Frontal cortex (tissue), 1 donor: Measurements from ENCODE around the gene TRIM77. TPM values are rescaled to one million over a fixed set of nuclear protein-coding genes. Genes with fewer than 3 reads are reported as not detected.

Experiments used
- small RNA-seq: library from RNA; depleted of rRNA; stranded (forward); fragments of <200 nt; gene quantifications from one replicate; pipeline ENCODE3, GENCODE V24; 2014
- total RNA-seq: library from RNA; depleted of rRNA; stranded (reverse); fragments of >200 nt; gene quantifications from one replicate; pipeline ENCODE4 v1.2.3, GENCODE V29; 2014

The TRIM77 gene
- total RNA-seq, 1 donor from 2014 or later: 0.41 TPM

Small RNAs within 50 kb of the gene (small RNA-seq; reads per million reads assigned to genes)
- gene AP003122.3: not detected

Other genes with a start within 250 kb of the TRIM77 start
- 11.8 TPM for gene NOX4, start 218.9 kb upstream of the TRIM77 start, total RNA-seq
- under 0.01 TPM for gene TRIM49, start 98.3 kb downstream of the TRIM77 start, total RNA-seq
- not detected for gene TRIM64B, start 168.2 kb downstream of the TRIM77 start, total RNA-seq
- gene TRIM49D1, start 211.9 kb downstream of the TRIM77 start, total RNA-seq: not detected
- not detected for gene TRIM49D2, start 213.8 kb downstream of the TRIM77 start, total RNA-seq